CD4-positive, alpha-beta T cell treated with Interleukin-6 for 4 hours (primary cell): ENCODE measurements around the gene SLC8A1.

Experiments used
- DNase-seq: peaks from one replicate; pipeline ENCODE4 v3.0.0-alpha.2; 2020; ENCODE audit warnings: mixed read lengths

Gene SLC8A1

DNA sequence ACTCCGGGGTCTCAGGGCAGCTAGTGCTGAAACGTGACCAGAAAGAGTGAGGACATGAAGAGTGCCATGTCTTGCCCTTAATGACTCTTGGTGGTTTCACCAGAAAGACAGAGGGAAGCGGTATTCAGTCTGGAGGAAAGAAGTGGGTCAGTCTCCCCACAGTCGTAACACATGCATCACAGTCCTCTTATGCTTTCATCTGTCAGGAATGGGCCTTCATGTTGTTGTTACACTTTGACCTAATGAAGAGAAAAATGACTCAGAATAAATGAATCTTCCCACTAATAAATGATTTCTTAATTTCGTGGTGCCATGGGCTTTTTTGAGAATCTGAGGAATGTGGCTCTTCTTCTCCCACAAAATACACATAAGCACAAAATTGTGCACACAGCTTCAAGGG, 103.2 kb downstream of the SLC8A1 start:
- DNase-seq: no peak

DNA sequence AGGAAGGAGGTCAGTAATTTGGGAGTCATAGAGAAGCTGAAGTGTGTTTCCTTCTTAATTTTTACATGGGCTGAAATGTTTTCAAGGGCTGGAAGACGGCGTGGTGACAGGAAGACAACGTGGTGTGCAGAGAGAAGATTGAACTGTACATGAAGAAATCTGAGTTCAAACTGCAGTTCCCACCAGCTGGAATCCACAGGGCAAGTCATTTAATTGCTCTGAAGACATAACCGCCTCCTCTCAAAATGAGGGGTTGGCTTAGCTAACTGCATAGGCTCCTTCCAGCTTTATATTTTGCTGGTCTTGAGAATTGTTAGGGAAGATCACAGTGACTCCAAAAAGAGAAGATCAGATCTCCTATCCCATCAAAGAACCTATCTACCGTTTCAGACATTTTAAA, 103.9 kb downstream of the SLC8A1 start:
- no peak for DNase-seq

DNA sequence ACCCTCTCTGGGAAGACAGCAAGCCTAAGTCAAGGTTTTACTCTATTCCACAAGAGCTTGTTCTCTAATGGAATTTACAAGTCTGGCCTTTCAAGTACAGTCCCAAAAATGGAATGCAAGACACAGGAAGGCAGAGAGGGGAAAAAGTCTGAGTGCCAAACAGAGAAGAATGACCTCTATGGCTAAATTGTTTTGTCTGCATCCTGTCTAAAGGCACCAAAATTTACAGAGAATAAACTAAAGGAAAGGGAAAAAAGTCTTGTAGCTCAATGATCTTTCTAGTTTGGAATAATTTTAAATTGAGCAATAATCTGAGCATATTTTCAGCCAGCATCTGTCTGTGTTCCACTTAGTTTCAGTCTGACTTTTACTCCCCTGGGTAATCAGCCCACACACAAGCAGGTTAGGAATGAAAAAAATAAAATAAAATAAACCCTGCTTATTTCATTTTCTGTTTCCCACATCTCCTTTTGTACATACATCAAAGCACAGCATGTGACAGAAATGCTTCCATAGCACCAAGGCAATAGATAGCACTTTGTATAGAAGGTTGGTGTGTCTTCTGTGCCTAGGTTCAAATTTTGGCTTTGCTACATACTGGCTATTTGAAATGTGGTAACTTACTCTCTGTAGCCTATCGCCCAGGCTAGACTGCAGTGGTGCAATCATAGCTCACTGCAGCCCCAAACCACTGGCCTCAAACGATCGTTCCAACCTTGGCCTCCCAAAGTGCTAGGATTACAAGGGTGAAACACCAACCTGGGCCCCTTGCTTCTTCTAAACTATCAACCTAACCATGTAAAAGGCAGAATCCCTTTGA, 105.1 kb downstream of the SLC8A1 start:
- DNase-seq: no peak

DNA sequence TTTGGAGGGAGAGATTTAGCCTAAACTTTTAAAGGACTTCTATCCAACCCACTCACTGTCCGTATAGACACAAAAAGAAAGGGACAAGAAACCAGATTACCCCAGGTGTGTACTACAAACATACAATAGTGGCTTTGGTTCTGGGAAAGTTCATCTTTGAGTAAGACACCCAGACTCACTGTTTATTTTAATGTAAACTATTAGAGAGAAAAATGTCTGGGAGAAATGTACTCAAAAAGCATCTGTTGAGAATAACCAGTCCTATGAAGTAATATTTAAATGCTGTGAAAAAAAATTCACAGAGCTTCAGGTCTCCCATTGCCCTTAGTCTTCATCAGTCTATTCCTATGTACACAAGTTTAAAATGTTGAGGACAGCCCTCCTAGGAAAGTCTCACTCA, 107.5 kb downstream of the SLC8A1 start:
- DNase-seq: no peak

DNA sequence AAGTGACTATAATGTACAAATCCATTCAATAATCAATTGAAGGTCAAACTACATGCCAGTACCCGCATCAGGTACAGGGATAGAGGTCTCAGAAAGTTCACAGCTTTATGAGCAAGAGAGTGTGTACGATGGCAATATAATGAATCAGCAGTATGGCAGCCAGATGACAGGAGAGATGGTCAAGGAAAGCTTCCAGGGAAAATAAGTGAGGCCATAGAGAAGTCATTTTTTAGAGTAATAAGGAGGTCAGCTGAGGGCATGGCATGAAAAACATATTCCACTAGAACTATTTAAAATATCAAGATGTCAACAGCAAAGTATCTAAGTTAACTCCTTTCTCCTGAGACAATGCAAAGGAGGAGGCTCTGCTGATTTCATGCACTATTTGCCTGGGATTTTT, 108.0 kb downstream of the SLC8A1 start:
- DNase-seq: no peak

DNA sequence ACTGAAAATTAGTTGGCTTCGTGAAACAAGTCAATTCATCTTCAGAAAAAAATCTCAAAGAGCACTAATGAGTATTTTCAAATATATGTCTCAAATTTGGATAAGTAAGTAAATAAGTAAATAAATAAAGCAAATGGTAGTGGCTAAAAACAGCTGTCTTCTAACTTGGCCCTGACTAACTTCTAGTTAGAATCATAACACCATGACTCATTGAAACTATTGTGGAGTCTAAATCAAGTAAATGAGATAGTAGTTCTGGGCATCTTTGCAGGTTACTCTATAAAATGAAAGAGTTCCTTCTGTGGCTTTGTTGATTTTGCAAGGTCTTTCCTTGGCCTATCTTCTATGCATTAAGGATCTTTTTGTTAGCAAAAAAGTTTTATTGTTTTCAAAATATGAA, 110.7 kb downstream of the SLC8A1 start:
- DNase-seq: no peak

DNA sequence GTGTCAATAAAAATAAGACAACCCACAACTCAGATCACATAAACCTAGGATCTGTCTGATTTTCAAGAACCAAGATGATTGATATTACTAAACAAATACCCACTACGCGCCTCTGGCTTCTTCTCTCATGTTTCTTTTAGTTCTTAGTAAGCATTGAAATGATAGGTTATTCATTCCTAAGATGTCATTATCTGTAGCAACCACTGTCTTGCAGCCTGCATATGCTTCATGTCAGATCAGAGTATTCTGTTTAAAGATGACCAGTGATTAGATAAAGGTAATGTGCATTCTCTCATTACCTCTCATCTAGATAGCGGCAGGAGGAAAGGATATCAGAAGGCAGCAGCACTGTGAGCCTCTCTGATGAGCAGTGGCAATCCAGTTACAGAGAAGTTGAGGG, 112.9 kb downstream of the SLC8A1 start:
- DNase-seq: no peak

DNA sequence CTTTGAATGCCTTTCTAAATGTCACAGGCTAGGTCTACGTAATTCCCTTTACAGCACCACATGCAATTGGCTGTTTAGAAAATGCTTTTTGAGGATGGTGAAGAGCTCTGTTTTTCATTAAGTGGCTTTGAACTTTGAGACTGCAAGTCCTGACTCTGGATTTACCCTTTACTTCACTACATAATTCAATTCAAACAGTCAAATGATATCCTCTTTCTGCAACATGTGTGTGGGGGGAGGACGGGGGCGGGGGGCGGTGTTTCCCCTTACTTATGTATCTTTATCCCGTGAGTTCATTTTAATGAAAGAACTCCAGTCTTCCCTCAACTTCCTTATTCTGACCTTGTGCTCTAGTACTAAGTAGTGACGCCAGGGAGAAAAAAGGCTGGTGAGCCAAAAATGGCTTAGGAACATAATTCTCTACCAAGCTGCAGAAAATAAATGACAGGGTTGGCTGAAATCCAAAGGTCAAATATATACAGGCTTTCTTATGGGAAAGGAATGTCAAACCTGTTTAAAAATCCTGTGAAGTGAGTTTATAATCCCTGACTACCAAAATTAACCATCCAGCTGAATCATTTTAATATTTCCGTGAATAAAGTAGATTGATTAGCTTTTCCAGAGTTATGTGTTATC, 119.6 kb downstream of the SLC8A1 start:
- DNase-seq: no peak

DNA sequence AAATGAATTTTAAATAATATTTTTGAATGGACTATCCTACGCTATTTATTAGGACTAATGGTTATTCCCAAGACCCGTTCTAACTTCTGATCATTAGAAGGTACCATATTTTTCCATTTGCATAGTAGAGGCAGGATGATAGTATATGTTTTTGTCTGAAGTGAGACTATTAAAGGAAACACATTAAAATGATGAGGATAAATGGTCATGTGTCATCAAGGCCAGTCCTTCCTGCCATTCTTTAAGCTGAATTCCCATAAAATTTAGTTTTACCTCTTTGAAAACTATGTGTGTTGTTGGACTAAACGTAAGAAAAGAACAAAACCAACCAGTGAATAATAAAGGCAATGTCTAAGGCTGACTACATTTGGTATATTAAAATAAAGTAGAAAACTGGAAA, 121.8 kb downstream of the SLC8A1 start:
- DNase-seq: no peak

DNA sequence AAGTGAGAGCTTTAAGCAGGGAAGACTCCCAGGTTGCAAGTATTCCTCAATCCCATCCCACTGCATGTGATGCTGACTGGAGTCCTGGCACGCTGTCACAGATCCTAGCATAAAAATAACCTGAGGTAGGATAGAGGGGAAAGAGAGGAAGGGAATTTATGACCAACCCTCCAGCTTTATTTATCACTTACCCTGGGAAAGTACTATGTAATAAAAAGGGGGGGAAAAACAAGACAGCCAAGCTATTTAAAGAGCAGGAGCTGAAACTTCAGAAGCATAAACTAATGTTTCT, 122.2 kb downstream of the SLC8A1 start:
- DNase-seq: no peak

DNA sequence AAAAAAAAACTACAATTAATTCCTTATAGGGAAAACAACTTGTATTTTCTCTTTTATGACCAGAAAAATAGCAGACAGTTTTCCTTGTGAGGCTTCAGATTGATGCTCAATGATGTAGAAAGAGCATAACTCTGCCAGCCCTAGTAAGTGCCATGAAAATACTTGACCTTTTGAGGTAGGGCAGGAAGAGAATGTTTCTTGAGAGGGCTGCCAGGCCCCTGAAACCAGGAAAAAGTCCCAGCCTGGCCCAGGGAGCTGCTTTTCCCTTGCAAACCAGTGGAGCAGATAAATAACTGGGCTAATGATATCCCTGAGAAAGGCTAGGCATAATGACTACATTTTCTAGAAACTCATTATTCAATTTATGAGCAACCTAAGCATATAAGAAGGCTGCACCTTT, 126.8 kb downstream of the SLC8A1 start:
- no peak for DNase-seq

DNA sequence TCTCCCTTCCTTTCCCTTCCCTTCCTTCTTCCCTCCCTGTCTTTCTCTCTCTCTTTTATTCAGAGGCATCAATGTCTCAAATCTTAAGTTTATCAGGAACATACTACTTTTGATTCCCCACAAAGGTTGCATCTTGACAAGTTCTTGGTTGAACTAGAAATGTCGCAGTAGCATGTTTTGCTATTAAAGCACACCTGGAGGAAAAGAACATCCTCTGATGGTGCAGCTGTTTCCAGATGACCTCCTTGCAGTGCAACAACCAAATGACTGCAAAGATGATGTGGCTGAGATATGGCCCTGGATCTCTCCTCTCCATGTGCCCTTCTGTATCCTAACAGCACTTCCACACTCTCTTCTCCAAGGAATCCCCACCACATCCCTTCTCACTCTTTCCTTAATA, 127.2 kb downstream of the SLC8A1 start:
- DNase-seq: no peak

DNA sequence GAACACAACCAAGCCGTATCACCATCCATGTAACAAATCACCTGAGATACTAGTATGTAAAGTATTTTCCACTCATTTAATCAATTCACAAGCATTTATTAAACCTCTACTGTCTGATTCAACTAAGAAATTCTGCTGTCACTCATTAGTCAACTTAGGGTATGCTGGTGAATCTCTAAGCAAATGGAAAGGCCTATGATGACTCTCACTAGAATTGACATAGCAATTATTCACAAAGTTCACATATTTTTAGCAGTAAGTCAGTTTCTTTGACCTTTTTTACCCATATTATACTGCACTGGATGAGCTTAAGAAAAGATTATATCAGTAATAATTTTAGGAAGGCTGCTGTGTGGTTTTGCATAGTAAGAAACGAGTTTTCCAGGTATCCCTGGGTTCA, 130.1 kb downstream of the SLC8A1 start:
- DNase-seq: no peak

DNA sequence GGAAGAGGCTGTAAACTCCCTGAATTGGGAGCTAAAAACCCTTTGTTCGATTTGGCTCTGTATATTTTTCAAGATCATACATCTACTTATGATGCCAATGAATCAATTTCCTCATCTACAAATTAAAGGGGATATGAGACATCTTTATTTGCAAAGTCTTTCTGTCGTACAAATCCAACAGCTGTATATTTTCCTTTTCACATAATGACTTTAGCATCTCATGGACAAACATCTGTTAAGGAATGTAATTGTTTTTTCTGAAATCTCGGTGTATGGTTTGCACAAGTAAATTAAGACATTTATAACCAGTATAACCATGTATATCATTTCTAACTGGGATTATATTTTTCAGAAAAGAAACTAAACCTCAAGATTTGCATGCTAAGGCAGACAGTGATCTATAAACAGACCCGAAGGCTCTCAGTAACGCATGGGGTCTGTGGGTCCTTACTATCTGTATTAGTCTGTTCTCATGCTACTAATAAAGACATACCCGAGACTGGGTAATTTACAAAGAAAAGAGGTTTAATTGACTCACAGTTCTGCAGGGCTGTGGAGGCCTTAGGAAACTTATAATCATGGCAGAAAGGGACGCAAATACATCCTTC, 130.8 kb downstream of the SLC8A1 start:
- DNase-seq: no peak

DNA sequence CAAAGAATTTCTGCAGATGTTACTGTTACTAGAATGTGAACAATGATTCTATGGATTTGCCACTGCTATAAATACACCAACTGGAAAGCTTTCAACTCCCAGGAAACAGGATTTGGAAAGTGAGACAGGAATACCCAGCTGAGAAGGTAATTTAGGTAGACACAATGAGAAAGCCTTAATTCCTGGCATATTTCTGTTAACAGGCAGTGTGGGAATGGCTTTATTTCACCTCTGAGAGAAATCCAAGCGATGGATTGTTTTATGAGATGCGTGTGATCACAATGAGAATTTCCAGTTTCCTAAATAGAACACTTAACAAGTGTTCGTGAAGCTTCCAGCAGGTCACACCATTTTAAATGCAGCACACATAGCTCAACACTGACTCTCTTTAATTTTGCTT, 133.0 kb downstream of the SLC8A1 start:
- no peak for DNase-seq

DNA sequence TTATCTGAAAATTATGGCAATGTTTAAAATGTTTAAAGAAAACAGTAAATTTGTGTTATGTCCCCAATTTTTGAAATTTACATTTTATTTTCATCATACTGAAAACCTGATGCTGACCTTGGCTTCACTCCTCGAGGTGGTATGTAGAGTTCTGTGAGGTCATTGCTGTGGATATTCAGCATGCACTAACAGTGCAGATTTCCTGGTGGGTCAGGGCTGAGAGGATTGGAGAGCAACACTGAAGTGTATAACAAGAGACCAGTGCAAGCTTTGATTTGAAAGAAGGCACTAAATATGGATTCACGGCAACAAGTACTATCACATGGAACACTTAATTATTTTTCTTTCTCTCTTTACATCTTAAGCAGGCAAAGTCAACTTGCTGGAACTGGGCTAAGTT, 134.1 kb downstream of the SLC8A1 start:
- DNase-seq: no peak

DNA sequence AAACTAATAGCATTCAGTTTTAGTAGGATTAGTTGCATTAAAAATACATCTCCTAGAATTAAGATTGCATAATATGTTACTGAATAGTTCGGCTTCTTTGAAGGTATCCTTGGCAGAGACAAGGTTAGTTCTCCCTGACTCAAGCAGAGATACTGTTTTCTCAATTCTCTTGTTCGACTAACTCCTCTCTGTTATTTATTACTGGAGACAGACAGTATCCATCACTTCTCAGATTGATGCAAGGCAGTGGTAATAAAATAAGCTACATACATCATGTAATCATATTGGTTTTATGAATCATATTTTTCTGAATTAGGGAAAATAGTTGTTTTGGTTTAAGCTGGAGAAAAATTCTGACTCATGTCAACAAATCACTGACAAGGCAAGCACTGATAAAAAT, 134.8 kb downstream of the SLC8A1 start:
- DNase-seq: no peak

DNA sequence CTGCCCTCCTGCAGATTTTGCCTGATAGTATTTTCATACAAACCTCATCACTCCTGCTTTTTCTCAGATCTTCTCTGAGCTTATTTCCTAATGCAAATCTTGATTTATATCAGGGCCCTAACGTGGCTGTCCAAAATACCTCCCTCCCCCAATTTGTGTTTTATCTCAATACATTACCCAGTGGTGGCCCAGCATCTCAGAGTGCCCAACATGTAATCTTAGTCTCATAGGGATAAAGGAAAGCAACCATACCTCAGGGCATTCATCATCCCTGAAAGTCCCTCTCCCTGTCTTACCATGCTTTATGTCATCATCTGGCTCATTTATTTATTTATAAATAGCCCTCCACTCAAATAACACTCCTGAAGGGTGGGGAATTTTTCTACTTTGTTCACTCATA, 135.3 kb downstream of the SLC8A1 start:
- DNase-seq: no peak

DNA sequence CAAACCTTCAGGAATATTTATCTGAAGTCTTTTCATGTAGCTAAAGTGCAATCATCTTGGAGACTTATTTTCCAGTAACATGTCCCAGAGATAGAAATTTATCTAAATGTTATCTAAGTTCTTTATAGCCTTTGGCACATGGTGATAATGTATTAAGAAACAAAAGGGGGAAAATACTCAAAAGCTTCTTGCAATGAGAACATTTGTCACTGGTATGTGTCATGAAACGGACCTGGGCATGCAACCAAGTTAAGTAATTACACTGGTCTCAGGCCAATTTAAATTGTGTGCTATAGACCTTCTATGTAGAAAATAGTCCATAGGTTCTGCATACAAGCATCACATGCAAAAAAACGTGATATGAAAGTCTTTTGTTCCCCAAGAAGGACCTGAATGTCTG, 136.2 kb downstream of the SLC8A1 start:
- DNase-seq: no peak

DNA sequence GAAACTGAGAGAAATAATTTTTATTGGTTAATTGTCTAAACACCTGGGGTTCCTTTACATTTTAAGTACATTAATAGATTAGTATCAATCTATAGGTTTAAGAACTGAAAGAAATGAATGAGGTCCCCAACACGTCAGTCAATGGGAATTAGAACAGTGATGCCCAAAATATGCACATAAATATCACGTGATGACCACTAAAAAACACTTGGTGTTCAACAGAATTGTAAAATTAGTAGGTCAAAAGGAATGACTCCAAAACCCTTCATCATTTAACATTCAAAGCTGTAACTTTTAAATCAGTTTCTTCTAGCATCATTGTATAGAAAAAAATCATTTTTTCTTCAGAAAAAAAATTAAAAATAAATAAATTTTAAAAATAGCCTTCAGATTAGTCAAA, 140.9 kb downstream of the SLC8A1 start:
- no peak for DNase-seq

DNA sequence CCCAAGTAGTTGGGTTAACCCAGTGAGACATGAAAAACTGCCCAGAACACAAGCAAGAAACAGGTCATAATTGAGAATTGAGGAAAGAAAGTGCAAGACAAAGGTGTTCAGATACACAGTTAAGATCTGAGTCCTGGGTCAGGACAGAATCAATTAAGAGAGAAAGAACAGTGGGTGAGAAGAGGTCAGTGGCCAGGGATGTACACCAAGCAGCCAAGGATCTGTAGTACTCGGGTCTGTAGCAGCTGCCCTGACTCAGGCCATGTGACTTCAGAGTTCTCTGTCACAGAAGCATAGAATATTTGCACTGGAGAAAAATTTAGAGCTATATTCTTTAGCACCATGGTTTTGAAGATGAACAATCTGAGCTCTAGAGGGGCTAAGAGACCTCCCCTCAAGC, 141.6 kb downstream of the SLC8A1 start:
- no peak for DNase-seq

DNA sequence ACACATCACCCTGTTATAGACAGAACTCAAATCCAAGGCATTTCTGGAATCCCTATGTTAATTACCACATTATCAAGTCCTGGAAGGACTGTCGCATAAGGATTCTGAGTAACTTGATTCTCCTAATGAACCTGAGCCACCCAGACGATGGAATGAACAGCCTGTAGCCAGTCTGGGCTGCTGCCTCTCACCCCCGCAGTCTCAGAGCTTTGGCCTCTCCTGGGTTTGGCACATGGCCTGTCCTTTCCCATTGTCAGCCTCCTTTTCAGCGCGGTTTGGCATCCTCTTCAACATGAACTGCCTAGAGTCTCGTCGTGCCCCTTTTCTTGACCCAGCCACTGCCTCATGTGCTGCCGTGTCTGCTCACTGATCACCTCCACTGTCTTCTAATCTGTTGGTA, 147.6 kb downstream of the SLC8A1 start:
- DNase-seq: no peak

DNA sequence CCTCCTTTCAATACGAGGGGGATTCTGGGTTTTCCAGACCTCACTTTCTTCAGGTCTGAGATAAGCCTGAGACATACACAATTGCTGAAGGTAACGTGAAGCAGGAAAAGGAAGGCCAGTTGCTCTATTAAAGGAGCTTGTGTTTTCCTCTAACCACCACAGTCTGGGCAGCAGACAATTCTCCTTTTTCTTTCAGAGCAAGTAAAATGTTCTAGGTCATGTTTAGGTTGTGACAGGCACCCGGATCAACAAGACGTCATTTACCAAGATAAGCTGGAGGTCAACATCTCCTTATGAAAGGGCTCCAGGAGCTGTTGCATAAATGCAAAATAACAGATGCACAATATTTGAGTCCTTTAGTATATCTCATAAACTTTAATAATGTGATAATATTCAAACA, 148.1 kb downstream of the SLC8A1 start:
- no peak for DNase-seq

DNA sequence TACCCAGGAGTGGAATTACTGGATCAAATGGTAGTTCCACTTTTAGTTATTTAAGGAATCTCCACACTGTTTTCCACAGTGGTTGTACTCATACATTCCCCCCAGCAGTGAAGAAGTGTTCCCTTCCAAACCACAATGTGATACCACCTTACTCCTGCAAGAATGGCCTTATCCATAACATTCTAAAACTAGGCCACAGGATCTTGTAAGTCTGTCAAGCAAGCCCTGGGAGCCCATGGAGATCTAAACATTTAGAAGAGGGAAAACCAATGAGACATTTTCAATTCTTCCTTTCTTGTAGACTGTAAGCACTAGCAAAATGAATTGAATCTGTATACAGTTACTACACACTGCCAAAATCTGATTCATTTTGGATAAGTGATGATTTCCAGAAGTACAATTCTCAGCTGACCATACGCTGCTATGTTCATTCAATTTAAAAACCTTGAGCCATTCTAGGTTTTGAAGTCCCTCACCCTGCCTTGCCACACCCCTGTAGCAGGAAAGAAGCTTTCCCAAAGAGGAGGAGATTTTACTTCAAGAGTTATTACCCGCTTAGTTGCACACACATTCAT, 149.1 kb downstream of the SLC8A1 start:
- DNase-seq: no peak
